H1 (cell line): ENCODE data around the gene ADAM12. TPM values are rescaled to one million over a fixed set of nuclear protein-coding genes. Genes with fewer than 3 reads are reported as not detected.

Experiments
- CTCF ChIA-PET: fragments of 300-600 bp; sonication (Branson Sonifier 250); formaldehyde crosslinking; loops from one replicate; lab custom pipeline; 2021; ENCODE audit not compliant: partially characterized antibody; lab: Charles Lee
- POLR2A ChIA-PET: fragments of 300-600 bp; sonication (Branson Sonifier 250); formaldehyde crosslinking; loops from one replicate; lab custom pipeline; 2021; ENCODE audit warnings: inconsistent platforms; ENCODE audit not compliant: partially characterized antibody; lab: Charles Lee
- DNase-seq, 2 experiments: peaks; one replicate each; pipeline versions ENCODE4 v3.0.0 to v3.0.0-alpha.2; 2010 to 2022; ENCODE audit warnings: low spot score in 2 of 2, low read depth in 1 of 2, mixed read lengths in 1 of 2
- FAIRE-seq: peaks from 2 replicates; lab custom pipeline; 2011; peaks lifted over from hg19 to GRCh38; lab: Jason Lieb, UNC
- H2AFZ ChIP-seq: 2 replicates; pipeline ENCODE4 v1.8.1; 2012; ENCODE audit warnings: low read length, inconsistent platforms
- H2AK5ac ChIP-seq: 2 replicates; pipeline ENCODE4 v1.6.1; 2013; ENCODE audit warnings: low read depth, low read length
- H2BK120ac ChIP-seq: replicated peaks from 2 replicates; pipeline ENCODE3; 2013; ENCODE audit warnings: low read depth, low read length, inconsistent platforms
- H2BK12ac ChIP-seq: 2 replicates; pipeline ENCODE4 v1.6.1; 2013; ENCODE audit warnings: low read depth, low read length
- H2BK15ac ChIP-seq: 2 replicates; pipeline ENCODE4 v1.6.1; 2013; ENCODE audit warnings: low read length
- H2BK20ac ChIP-seq: 2 replicates; pipeline ENCODE4 v1.6.1; 2013; ENCODE audit warnings: low read length
- H2BK5ac ChIP-seq: 2 replicates; pipeline ENCODE4 v1.6.1; 2013; ENCODE audit warnings: low read depth, low read length
- H3K14ac ChIP-seq: 2 replicates; pipeline ENCODE4 v1.6.1; 2013; ENCODE audit warnings: inconsistent platforms; ENCODE audit not compliant: insufficient read length
- H3K18ac ChIP-seq: 2 replicates; pipeline ENCODE4 v1.6.1; 2013; ENCODE audit warnings: low read length; ENCODE audit errors: extremely low read depth
- H3K23ac ChIP-seq: 2 replicates; pipeline ENCODE4 v1.6.1; 2013; ENCODE audit warnings: inconsistent platforms; ENCODE audit not compliant: insufficient read length
- H3K23me2 ChIP-seq: 2 replicates; pipeline ENCODE4 v1.6.1; 2013; ENCODE audit warnings: low read depth, low read length
- H3K27ac ChIP-seq: 2 replicates; pipeline ENCODE4 v1.6.1; 2011; ENCODE audit warnings: low read depth, low read length, inconsistent platforms
- H3K27me3 ChIP-seq, 4 experiments: replicated peaks in 1 of 4; 1 replicate in 1 of 4; 2 replicates in 3 of 4; pipeline versions ENCODE4 v1.6.1 to v1.8.1; 2011 to 2013; ENCODE audit warnings: low read length in 3 of 4, mild to moderate bottlenecking in 3 of 4, inconsistent platforms in 2 of 4, mixed read lengths in 2 of 4, moderate library complexity in 1 of 4; ENCODE audit not compliant: control insufficient read depth in 3 of 4, insufficient read depth in 3 of 4; ENCODE audit errors: extremely low read depth in 1 of 4
- H3K36me3 ChIP-seq, 4 experiments: 2 replicates each; pipeline versions ENCODE4 v1.6.1 to v1.8.1; 2011 to 2013; ENCODE audit warnings: mild to moderate bottlenecking in 4 of 4, low read length in 3 of 4, moderate library complexity in 2 of 4, control low read depth in 1 of 4, inconsistent platforms in 1 of 4; ENCODE audit not compliant: insufficient read depth in 4 of 4, control insufficient read depth in 2 of 4
- H3K4ac ChIP-seq: replicated peaks from 2 replicates; pipeline ENCODE3; 2013; ENCODE audit warnings: low read length, low read depth, mixed read lengths, inconsistent platforms; ENCODE audit not compliant: insufficient read length
- H3K4me1 ChIP-seq, 4 experiments: replicated peaks in 1 of 4; 1 replicate in 1 of 4; 2 replicates in 3 of 4; pipeline versions ENCODE4 v1.6.1 to v1.8.1; 2011 to 2013; ENCODE audit warnings: low read length in 3 of 4, inconsistent platforms in 2 of 4, mixed read lengths in 1 of 4; ENCODE audit not compliant: insufficient read depth in 4 of 4, control insufficient read depth in 3 of 4
- H3K4me2 ChIP-seq, 2 experiments: 2 replicates each; pipeline versions ENCODE4 v1.6.1 to v1.8.1; 2011 to 2013; ENCODE audit warnings: low read depth in 2 of 2, low read length in 2 of 2, control low read depth in 1 of 2, inconsistent platforms in 1 of 2, mild to moderate bottlenecking in 1 of 2; ENCODE audit not compliant: insufficient read depth in 1 of 2
- H3K4me3 ChIP-seq, 4 experiments: fragments of 200-600, 300-600 bp in 1 of 4; sonication (generic), shearing (Covaris generic), sonication (Bioruptor Twin) in 1 of 4; 2 replicates each; pipeline versions ENCODE4 v1.5.1 to v1.8.1; 2011 to 2016; ENCODE audit warnings: low read length in 4 of 4, low read depth in 3 of 4, control low read depth in 2 of 4, inconsistent platforms in 2 of 4, mild to moderate bottlenecking in 2 of 4, mixed read lengths in 1 of 4, moderate library complexity in 1 of 4; ENCODE audit not compliant: insufficient read depth in 2 of 4; ENCODE audit errors: extremely low read depth in 1 of 4
- H3K56ac ChIP-seq: replicated peaks from 2 replicates; pipeline ENCODE3; 2013; ENCODE audit warnings: low read depth, mild to moderate bottlenecking, mixed read lengths, low read length, inconsistent platforms; ENCODE audit not compliant: insufficient read length
- H3K79me1 ChIP-seq: 2 replicates; pipeline ENCODE4 v1.6.1; 2013; ENCODE audit warnings: low read depth, low read length, control low read depth
- H3K79me2 ChIP-seq, 2 experiments: 2 replicates each; pipeline versions ENCODE4 v1.6.1 to v1.8.1; 2012 to 2013; ENCODE audit warnings: low read length in 2 of 2, mild to moderate bottlenecking in 2 of 2, inconsistent platforms in 1 of 2; ENCODE audit not compliant: insufficient read depth in 2 of 2, control insufficient read depth in 1 of 2
- H3K9ac ChIP-seq, 4 experiments: replicated peaks in 1 of 4; 1 replicate in 1 of 4; 2 replicates in 3 of 4; pipeline versions ENCODE4 v1.6.1 to v1.8.1; 2011 to 2013; ENCODE audit warnings: low read depth in 3 of 4, low read length in 3 of 4, control low read depth in 2 of 4, mild to moderate bottlenecking in 2 of 4, moderate library complexity in 2 of 4, inconsistent platforms in 1 of 4; ENCODE audit errors: extremely low read depth in 1 of 4
- H3K9me3 ChIP-seq, 2 experiments: 2 replicates each; pipeline versions ENCODE4 v1.6.1 to v1.8.1; 2012 to 2013; ENCODE audit warnings: mild to moderate bottlenecking in 2 of 2, moderate library complexity in 2 of 2, control low read depth in 1 of 2, inconsistent platforms in 1 of 2, low read depth in 1 of 2, low read length in 1 of 2, mixed read lengths in 1 of 2; ENCODE audit not compliant: insufficient read depth in 2 of 2
- H4K20me1 ChIP-seq, 2 experiments: replicated peaks in 1 of 2; 2 replicates each; pipeline versions ENCODE3 to v1.8.1; 2011 to 2013; ENCODE audit warnings: inconsistent platforms in 2 of 2, low read length in 2 of 2, mild to moderate bottlenecking in 1 of 2; ENCODE audit not compliant: insufficient read depth in 2 of 2, control insufficient read depth in 1 of 2
- H4K5ac ChIP-seq: 2 replicates; pipeline ENCODE4 v1.6.1; 2013; ENCODE audit warnings: low read length, low read depth, mixed read lengths, inconsistent platforms; ENCODE audit not compliant: insufficient read length
- H4K8ac ChIP-seq: 2 replicates; pipeline ENCODE4 v1.8.0; 2013; ENCODE audit warnings: mild to moderate bottlenecking, moderate library complexity, low read length, inconsistent platforms; ENCODE audit not compliant: insufficient read depth; ENCODE audit errors: extremely low read depth
- H4K91ac ChIP-seq: replicated peaks from 2 replicates; pipeline ENCODE3; 2013; ENCODE audit warnings: low read length, mixed read lengths, inconsistent platforms; ENCODE audit not compliant: insufficient read length
- BRCA1 ChIP-seq: IDR thresholded peaks from 2 replicates; pipeline ENCODE4 v1.6.1; 2012; ENCODE audit warnings: low read depth, low read length, improper control_type of control experiment
- CTBP2 ChIP-seq: IDR thresholded peaks from 2 replicates; pipeline ENCODE4 v1.7.0; 2011; ENCODE audit warnings: borderline replicate concordance, mild to moderate bottlenecking, moderate library complexity, mixed read lengths, low read length; ENCODE audit not compliant: insufficient read depth, insufficient read length
- EGR1 ChIP-seq: IDR thresholded peaks from 2 replicates; pipeline ENCODE4 v1.6.1; 2011; ENCODE audit warnings: low read depth, low read length, borderline replicate concordance
- HDAC6 ChIP-seq: IDR thresholded peaks from one replicate; pipeline ENCODE4 v1.7.1; 2012; ENCODE audit warnings: low read depth, mild to moderate bottlenecking, inconsistent platforms, low read length, moderate library complexity
- KDM1A ChIP-seq: fragments of 200-600, 300-600 bp; sonication (generic); IDR thresholded peaks from 2 replicates; pipeline ENCODE4 v1.7.1; 2016; ENCODE audit warnings: mild to moderate bottlenecking, low read length, borderline replicate concordance
- MAX ChIP-seq: IDR thresholded peaks from 2 replicates; pipeline ENCODE4 v1.6.1; 2012; ENCODE audit warnings: inconsistent platforms
- RBBP5 ChIP-seq: IDR thresholded peaks from 2 replicates; pipeline ENCODE4 v1.7.1; 2012; ENCODE audit warnings: low read depth, mild to moderate bottlenecking, inconsistent platforms, low read length, moderate library complexity, borderline replicate concordance
- RFX5 ChIP-seq: IDR thresholded peaks from 2 replicates; pipeline ENCODE4 v1.6.1; 2011; ENCODE audit warnings: low read depth, low read length, improper control_type of control experiment, borderline replicate concordance
- RXRA ChIP-seq: IDR thresholded peaks from 2 replicates; pipeline ENCODE4 v1.6.1; 2011; ENCODE audit warnings: low read depth, mild to moderate bottlenecking, low read length, moderate library complexity; ENCODE audit not compliant: insufficient read depth
- SP1 ChIP-seq: IDR thresholded peaks from 2 replicates; pipeline ENCODE4 v1.6.1; 2011; ENCODE audit warnings: low read depth, low read length
- SP2 ChIP-seq: IDR thresholded peaks from 2 replicates; pipeline ENCODE4 v1.6.1; 2012; ENCODE audit warnings: mild to moderate bottlenecking, low read length, inconsistent platforms
- SP4 ChIP-seq: IDR thresholded peaks from 2 replicates; pipeline ENCODE4 v1.6.1; 2012; ENCODE audit warnings: low read length, inconsistent platforms
- TAF7 ChIP-seq: optimal IDR thresholded peaks from 2 replicates; pipeline ENCODE3; 2011; ENCODE audit warnings: low read depth, mild to moderate bottlenecking, inconsistent platforms, low read length, moderate library complexity, borderline replicate concordance
- USF2 ChIP-seq: IDR thresholded peaks from 2 replicates; pipeline ENCODE4 v1.6.1; 2011; ENCODE audit warnings: low read length, improper control_type of control experiment
- WGBS, 2 experiments: shearing (Covaris generic) in 1 of 2; methylation state at CpG; one replicate each; pipeline versions ENCODE4 v1.1.6 to v1.1.7; 2013 to 2015; ENCODE audit warnings: low lambda C conversion rate in 2 of 2, mixed read lengths in 2 of 2, inconsistent platforms in 1 of 2, low coverage in 1 of 2, missing lambda C conversion rate in 1 of 2; ENCODE audit not compliant: insufficient replicate concordance in 2 of 2, insufficient coverage in 1 of 2, insufficient read length in 1 of 2; ENCODE audit errors: extremely low coverage in 1 of 2, missing lambda C conversion rate in 1 of 2; 5-methylcytosine and 5-hydroxymethylcytosine counted together
- polyA plus RNA-seq, 7 experiments: library from polyadenylated mRNA; depleted of rRNA in 3 of 7; stranded (reverse) in 5 of 7; unstranded in 2 of 7; fragments of >200 nt in 5 of 7; fragments of 200-250 nt in 2 of 7; gene quantifications; 1 replicate in 5 of 7; 2 replicates in 1 of 7; 4 replicates in 1 of 7; pipeline versions ENCODE4 v1.2.1 to v1.2.3, GENCODE V29; 2011 to 2013; ENCODE audit warnings: missing spikeins in 2 of 7, mixed read lengths in 2 of 7
- total RNA-seq: library from RNA; stranded (reverse); fragmentation: NEBNext Ultra II Directional; extraction: Animal tissue kit (Norgen Biotek cat#: 25700); gene quantifications from 2 replicates; pipeline ENCODE4 v1.2.1, GENCODE V29; 2021

Gene ADAM12
- total and polyA plus RNA-seq, 2 of the 8 experiments (the other 6 are each of a cell fraction or from before 2014, with no cell fraction given), result 0.07 to 0.17 TPM

- no peak overlapping the region for H2BK5ac ChIP-seq
- TF ChIP-seq RBBP5 (no peak), SP2 (no peak), HDAC6 (no peak), TAF7 (no peak), SP1 (no peak), USF2 (no peak), BRCA1 (no peak), SP4 (no peak), EGR1 (no peak), CTBP2 (no peak), KDM1A (no peak), RFX5 (no peak), MAX (no peak), RXRA (no peak)
These were observed 171.7 kb downstream of the ADAM12 start for GRCh38 chr10:126216632-126216961.

More at GRCh38 chr10:126216632-126216961, 171.7 kb downstream of the ADAM12 start:
- H4K5ac ChIP-seq, result no peak overlapping the region
- WGBS, 2 experiments, result 85% methylated on average over 4 of the region's 4 CpGs; no CpG with 5 or more reads in 1 of the 2 experiments
- no peak overlapping the region for H2BK12ac ChIP-seq
- no peaks in the 10 kb centered on the region for H3K36me3 ChIP-seq
- no peak overlapping the region for H2BK20ac ChIP-seq
- CTCF ChIA-PET, result interaction anchor here (0.6 to 2.3 kb wide), 5 partner anchors 27 to 219 kb away, joined by 3 to 5 read pairs (median 3); no protein-coding TSS in a partner anchor
- H3K23me2 ChIP-seq, result no peaks in the 10 kb centered on the region
- H3K9me3 ChIP-seq, result no peaks in the 10 kb centered on the region
- H3K79me2 ChIP-seq, result no peaks in the 10 kb centered on the region
- H2BK120ac ChIP-seq, result no peak overlapping the region
- H3K4me1 ChIP-seq, result peaks cover 0 to 4% (median 3%) of the 10 kb centered on the region in 4 experiments; a peak in 4 of 7 replicates
- H3K27ac ChIP-seq, result no peak overlapping the region
- H3K14ac ChIP-seq, result no peak overlapping the region
- H3K23ac ChIP-seq, result no peak overlapping the region
- no peak overlapping the region for H3K4me3 ChIP-seq
- no peak overlapping the region for H3K4me2 ChIP-seq
- no peak overlapping the region for H3K18ac ChIP-seq
- H4K20me1 ChIP-seq, result no peaks in the 10 kb centered on the region
- no peaks in the 10 kb centered on the region for H3K79me1 ChIP-seq
- no peak overlapping the region for H2BK15ac ChIP-seq
- no peaks in the 10 kb centered on the region for H3K27me3 ChIP-seq
- no peak overlapping the region for H4K8ac ChIP-seq
- FAIRE-seq (no peak), DNase-seq (no peak)
- POLR2A ChIA-PET, result no interaction called here
- H3K4ac ChIP-seq, result no peak overlapping the region
- H3K9ac ChIP-seq, result no peak overlapping the region
- H2AFZ ChIP-seq, result 0 out of 2 replicates have a peak overlapping the region, but pooled peaks have one; percentile 63
- H2AK5ac ChIP-seq, result no peak overlapping the region
- H4K91ac ChIP-seq, result no peak overlapping the region
- no peak overlapping the region for H3K56ac ChIP-seq
